ENCODE data around the gene MIB2.
"Not testable (repeated sequence)": the region's sequence is repeated elsewhere in the genome, so short reads cannot be mapped to it uniquely, and the experiment has no call there.

The MIB2 gene

DNA sequence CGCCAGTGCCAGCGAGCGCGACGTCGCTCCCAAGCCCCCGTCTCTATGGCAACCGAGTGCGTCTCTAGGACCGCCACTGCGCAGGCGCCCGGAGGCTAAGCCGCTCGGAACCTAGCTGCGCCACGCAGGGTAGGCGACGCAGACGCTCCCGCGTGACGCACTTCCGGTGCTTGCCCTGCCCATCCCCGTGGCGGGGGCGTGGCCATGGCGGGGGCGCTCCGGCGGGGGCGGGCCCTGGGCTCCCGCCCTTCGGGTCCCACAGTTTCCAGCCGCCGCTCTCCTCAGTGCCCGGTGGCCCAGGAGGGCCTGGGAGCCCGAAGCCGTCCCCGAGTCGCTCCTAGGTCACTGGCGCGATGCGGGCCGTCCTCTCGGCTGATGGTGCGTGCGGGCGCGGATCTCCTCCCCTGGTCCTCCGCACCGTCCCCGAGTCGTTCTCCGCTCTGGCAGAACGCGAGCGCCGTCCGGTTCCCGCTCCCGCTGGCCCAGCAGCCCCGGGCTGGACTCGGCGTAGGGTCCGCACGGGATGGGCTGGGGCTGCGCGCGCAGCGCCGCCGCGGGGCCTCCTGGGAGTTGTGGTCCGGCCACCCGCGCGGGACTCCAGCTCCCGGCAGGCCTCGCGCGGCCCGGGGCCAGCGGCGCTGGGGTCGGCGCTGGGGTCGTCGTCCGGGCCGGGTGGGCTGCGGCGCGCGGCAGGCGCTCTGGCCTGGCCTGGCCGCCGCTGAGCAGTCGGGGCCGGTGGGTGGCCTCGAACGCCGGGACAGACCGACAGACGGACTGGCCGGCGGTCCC lies at the start of gene MIB2:
MIB2 (plus strand) TSS at position 245 of the 789 bp plus-strand sequence. CDS start 7,953 bp downstream, outside the sequence.
- DNase-seq = peak; percentile 95

DNA sequence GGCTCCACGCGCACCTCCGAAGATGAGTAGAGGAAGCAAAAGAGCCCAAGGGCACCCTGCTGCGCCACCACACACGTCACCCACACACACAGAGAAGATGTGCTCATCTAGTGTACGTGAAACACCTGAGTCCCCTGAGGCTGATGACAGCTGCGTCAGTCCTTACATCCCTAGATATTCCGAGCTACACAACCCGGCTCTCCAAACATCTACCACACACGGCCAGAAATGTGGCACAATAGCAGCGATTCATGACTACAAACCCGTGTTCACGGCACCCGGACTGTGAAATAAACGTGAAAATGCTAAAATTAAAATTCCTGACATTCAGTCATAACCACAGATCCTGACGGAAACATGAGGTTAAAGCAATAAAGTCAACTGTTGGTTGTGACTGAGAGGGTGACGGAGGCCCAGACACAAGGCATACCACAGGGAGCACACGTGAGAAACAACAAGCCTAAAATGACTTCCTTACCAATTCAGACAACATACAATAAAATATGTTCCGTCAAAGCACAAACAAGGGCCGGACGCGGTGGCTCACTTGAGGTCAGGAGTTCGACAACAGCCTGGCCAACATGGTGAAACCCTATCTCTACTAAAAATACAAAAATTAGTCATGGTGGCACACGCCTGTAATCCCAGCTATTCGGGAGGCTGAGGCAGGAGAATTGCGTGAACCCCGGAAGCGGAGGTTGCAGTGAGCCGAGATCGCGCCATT lies 48.0 kb upstream of the MIB2 start:
- no peak for DNase-seq

DNA sequence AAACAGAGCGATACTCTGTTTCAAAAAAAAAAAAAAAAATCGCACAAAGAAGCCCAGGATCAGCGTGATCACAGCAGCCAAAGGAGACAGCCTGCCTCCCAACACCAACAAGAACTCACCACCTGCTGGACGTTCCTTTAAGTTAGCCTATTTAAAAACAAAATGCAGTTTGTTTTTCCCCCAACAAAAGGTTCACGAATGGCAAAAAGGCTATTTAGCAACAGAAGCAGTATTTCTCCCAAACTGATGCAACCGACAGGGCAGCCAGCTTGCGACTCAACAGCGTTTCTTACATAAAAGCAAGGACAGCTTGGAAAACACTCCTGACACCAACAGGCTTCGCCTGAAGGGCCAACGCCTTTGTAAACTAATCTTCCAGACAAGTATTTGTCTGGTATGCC lies 47.4 kb upstream of the MIB2 start:
- no peak for DNase-seq

DNA sequence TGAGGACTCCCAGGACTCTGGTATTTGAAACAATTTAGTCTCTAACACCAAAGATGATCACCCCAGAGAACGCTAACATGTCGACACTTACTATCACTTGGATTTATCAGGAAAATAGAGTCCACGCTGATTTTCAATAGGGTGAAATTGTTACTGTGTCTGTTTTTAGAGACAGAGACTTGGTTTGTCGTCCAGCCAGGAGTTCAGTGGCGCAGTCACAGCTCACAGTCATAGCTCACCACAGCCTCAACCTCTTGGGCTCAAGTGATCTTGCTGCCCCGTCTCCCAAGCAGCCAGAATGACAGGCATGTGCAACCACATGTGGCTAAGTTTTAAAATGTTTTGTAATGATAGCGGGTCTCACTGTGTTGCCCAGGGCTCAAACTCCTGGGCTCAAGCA lies 46.0 kb upstream of the MIB2 start:
- DNase-seq = no peak

GRCh38 chr1:1573843-1574720 lies 41.2 kb upstream of the MIB2 start:
- DNase-seq = peak; percentile 65

DNA sequence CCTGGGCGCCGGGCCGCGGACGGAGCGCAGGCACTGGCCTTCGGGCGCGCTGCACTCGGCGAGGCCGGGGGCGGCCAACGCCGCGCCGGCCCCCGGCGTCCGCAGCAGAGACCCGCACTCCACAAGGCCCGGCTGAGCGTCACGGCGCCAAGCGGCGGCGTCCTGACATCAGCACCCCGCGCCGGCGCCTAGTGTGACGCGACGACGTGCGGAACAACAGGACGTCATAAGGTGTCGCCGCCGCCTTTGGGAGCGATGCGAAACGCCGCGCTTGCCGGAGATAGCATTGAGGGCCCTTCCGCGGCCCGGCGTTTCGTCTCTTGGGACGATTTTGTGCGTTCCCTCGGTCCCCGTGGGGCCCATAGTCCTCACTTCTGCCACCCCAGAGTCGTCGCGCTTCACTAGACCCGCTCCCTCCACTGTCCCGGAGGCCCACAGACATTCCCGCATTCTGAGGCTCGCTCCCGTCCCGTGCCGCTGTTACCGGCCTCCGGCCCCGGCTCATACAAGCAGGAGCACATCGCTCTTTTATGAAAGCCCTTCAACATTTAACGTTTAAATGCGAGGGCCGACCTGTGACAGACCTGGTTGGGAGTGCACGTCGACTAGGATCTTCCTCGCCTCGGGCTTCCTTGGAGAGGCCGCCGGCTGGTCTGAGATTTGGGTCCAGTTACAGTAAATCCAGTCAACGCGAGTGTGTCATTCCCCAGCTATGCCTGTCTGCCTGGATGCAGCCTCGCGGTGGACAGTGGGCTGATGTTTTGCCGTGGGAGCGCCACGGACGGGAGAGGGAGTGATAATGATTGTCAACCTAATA lies 40.4 kb upstream of the MIB2 start, which contains the start of gene SSU72:
SSU72 (minus strand) TSS at position 143 of the 817 bp plus-strand sequence. CDS start 306 bp downstream, outside the sequence.
- DNase-seq = peak; percentile 91

DNA sequence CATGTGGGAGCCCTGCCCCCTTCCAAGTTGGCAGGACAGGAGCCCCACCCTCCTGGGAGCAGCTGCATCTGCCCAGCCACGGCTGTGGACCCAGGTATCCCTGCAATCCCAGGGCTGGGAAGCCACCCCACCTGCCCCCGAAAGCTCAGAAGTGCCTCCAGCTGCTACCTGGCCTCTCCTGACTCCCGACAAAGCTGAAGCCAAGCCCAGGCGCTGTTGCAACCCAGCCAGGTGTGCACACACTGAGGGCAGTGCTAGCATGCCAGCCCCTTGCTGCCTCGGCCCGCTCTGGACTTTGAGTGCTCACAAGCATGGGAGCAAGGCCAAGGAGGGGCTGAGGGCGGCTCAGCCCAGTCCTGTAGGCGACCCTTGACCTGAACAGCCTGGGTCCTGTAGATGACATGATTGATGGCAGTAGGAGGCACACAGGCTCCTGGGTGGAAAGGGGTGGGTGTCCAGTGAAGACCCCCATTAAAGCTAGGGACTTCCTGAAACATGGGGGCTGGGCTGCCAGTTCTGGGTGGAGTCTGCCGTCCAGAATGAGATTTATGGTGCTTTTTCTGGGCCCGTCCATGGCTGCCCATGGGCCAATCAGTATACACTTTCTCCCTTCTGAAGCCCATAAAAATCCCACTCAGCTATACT lies 37.8 kb upstream of the MIB2 start:
- DNase-seq = no peak

DNA sequence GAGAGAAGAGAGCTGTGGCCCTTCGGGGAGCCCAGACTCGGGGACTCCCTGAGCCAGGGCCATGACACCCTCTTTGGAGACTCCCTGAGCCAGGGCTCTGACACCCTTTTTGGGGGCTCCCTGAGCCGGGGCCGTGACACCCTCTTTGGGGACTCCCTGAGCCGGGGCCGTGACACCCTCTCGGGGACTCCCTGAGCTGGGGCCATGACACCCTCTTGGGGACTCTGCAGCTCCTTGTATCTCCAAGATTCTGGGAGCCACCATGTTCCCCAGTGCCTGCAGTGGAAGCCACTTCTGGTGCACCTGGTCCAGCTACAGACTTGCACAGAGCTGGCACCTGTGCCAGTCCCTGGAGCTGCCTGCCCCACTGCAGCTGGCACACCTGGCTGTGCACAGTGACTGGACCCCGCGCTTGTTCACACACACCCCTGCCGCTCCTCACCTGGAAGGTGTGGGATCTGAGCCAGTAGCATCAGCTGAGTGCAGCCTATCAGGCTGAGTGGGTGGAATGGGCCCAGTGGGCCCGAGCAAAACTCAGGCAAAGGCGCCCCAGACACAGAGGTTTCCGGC lies 36.8 kb upstream of the MIB2 start:
- DNase-seq = no peak

- DNase-seq = no peak
These were observed 32.5 kb upstream of the MIB2 start for GRCh38 chr1:1582585-1583346.

GRCh38 chr1:1583347-1584010 lies 31.8 kb upstream of the MIB2 start:
- DNase-seq = no peak

DNA sequence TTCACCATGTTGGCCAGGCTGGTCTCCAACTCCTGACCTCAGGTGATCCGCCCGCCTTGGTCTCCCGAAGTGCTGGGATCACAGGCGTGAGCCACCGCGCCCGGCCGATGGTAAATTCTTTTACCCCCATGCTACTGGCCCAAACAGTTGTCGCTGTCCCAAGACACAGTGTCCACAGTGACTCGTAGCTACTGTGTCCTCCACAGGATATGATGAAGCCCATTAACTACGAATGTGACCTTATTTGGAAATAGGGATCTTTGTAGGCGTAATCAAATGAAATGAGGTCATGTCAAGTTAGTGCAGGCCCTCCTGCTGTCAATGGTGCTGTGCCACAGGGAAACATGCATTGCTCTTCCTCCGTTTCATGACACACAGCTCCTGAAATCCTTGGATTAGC lies 23.8 kb upstream of the MIB2 start:
- peak; percentile 27 for DNase-seq

DNA sequence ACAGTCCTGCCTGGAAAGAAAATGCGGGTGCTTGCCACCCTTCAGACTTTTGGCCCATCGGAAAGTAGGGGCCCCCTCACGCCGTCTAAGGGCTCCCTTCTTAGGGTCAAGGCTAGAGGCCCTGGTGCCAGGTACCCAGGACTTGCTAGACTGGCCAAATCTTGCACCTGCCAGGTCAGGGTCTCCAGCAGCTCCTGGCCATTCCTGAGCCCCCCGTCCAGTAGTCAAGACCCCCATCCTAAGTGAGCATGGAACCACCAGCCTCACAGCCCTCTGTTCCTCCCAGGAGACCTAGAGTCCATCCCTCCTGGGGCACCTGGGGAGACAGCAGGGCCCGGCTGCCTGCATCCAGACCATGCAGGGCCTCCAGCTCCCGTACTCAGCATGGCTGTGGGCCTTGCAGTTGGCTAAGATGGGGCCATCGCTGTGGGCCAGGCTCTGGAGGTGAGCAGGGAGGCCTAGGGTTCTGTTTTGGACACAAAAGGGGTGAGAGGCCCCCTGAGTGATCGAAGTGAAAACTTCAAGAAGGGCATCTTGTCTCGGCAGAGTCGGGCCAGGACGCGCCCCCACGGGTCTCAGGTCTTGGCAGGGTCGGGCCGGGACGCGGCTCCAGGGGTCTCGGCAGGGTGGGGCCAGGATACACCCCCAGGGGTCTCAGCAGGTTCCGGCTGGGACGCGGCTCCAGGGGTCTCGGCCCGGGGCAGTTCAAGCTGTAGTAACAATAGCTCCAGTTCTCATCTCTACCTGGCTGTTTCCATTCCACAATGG lies 21.3 kb upstream of the MIB2 start:
- DNase-seq = no peak

DNA sequence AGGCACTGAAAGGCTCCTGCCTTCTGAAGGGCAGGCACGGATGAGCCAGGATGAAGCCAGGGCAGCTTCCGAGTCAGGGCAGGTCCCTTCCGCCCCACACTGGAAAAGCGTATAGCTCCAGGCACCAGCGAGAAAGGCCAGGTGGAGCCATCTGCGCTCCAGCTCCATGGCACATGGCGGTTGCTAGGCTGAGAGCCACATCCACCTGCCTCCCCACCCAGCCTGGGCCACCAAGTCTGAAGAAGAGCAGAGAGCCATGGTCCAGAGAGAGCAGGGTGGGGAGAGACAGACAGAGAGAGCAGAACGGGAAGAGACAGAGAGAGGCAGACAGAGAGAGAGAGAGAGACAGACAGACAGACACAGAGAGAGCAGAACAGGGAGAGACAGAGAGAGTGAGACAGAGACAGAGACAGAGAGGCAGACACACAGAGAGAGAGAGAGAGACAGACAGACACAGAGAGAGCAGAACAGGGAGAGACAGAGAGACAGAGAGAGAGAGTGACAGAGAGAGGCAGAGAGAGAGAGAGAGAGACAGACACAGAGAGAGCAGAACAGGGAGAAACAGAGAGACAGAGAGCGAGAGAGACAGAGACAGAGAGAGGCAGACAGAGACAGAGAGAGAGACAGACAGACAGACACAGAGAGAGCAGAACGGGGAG lies 20.6 kb upstream of the MIB2 start:
- DNase-seq = no peak

DNA sequence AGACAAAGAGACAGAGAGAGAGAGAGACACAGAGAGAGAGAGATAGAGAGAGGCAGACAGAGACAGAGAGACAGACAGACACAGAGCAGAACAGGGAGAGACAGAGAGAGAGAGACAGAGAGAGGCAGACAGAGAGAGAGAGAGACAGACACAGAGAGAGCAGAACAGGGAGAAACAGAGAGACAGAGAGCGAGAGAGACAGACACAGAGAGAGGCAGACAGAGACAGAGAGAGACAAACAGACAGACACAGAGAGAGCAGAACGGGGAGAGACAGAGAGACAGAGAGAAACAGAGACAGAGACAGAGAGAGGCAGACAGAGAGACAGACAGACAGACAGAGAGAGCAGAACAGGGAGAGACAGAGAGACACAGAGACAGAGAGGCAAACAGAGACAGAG lies 20.0 kb upstream of the MIB2 start:
- DNase-seq = not testable (repeated sequence)

DNA sequence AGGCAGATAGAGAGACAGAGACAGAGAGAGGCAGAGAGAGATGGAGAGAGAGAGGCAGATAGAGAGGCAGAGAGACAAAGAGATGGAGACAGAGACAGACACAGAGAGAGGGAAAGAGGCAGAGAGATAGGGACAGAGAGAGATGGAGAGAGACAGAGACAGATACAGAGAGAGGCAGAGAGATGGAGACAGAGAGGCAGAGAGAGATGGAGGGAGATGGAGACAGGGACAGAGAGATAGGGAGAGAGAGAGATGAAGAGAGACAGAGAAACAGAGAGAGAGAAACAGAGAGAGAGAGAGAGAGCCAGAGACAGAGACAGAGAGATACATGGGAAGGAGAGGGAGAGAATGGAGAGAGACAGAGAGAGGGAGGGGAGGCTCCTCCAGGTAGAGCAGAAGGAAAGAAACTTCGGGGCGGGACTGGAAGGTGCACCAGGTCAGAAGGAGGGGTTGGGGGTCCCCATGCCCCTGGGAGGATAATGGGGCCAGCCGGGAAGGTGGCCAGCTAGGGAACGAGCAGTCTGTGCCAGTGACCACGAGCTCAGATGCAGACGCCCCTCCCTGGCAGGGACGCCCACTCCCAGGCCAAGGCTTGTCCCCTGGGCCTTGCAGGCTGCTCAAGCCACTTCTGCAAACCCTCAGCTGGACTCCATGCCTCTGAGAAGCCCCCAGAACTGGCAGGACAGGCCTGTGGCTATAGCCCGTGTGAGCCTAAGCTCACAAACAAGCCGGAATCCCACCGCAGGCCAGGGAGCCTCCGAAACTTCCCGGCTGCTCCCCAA lies 18.6 kb upstream of the MIB2 start:
- DNase-seq = no peak

DNA sequence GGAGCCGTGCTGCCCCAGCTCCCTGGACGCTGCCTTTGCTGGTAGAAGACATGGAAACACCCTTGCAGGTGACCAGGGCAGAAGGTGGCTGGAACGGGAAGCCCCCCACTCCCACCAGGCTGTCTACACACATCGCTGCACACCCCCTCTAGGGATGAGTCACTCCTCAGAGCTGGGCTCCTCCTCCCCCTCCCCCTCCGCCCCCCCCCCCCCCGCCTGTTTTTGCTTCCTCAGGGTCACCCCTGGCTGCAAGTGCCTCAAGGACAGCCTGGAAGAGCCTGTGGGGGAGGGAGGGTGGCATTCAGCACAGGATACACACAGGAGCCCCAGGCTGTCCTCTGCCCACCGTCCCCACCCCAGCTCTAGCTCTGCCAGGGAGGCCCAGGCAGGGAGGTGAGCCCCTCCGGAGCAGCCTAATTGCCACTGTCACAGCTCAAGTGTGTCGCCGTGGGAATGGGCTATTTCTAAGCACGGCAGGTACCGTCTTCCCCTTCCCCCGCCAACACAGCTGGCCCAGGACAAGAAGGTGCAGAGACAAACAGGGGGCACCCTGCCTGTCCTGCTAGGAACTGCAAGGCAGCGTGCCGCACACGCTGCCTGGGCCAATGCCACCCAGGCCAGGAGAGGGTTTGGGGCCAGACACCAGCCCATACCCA lies 17.9 kb upstream of the MIB2 start:
- DNase-seq = no peak

- DNase-seq = no peak
These were observed 17.1 kb upstream of the MIB2 start for GRCh38 chr1:1598051-1598719.

Data from fibroblast of upper back skin (primary cell).